Activated naive CD8-positive, alpha-beta T cell treated with anti-CD3 and anti-CD28 coated beads, Interleukin-2, amount 50 U/mL, for 16 hours (primary cell): ENCODE results near the gene NPTXR.

Experiments used
- DNase-seq: peaks from one replicate; pipeline ENCODE4 v3.0.0-alpha.2; 2020; ENCODE audit warnings: low read depth, low spot score

NPTXR gene

GRCh38 chr22:38853196-38853651 lies 9.4 kb upstream of the NPTXR start:
- DNase-seq: no peak

GRCh38 chr22:38852522-38852921 lies 8.7 kb upstream of the NPTXR start:
- no peak for DNase-seq

GRCh38 chr22:38850941-38851849 lies 7.4 kb upstream of the NPTXR start:
- no peak for DNase-seq

GRCh38 chr22:38850399-38850798 lies 6.6 kb upstream of the NPTXR start:
- DNase-seq: no peak

GRCh38 chr22:38849811-38850210 lies 6.0 kb upstream of the NPTXR start:
- no peak for DNase-seq

GRCh38 chr22:38846412-38846811 lies 2.6 kb upstream of the NPTXR start:
- DNase-seq: no peak

GRCh38 chr22:38845004-38845740 lies 1.3 kb upstream of the NPTXR start:
- no peak for DNase-seq

GRCh38 chr22:38844315-38845003 lies 631 bp upstream of the NPTXR start:
- DNase-seq: no peak

- no peak for DNase-seq
Measured at GRCh38 chr22:38843201-38843656, 599 bp downstream of the NPTXR start.

- no peak for DNase-seq
Measured at GRCh38 chr22:38842512-38843200, 1.2 kb downstream of the NPTXR start.

- DNase-seq: no peak
Measured at GRCh38 chr22:38841635-38842034, 2.2 kb downstream of the NPTXR start.

- no peak for DNase-seq
Measured at GRCh38 chr22:38841211-38841610, 2.6 kb downstream of the NPTXR start.

GRCh38 chr22:38840129-38840528 lies 3.7 kb downstream of the NPTXR start:
- DNase-seq: no peak

GRCh38 chr22:38839686-38840085 lies 4.1 kb downstream of the NPTXR start:
- no peak for DNase-seq

GRCh38 chr22:38837414-38837928 lies 6.4 kb downstream of the NPTXR start:
- no peak for DNase-seq

- no peak for DNase-seq
Measured at GRCh38 chr22:38835888-38836301, 7.9 kb downstream of the NPTXR start.

GRCh38 chr22:38834991-38835390 lies 8.8 kb downstream of the NPTXR start:
- no peak for DNase-seq

GRCh38 chr22:38834215-38834953 lies 9.4 kb downstream of the NPTXR start:
- DNase-seq: no peak

GRCh38 chr22:38833061-38833460 lies 10.8 kb downstream of the NPTXR start:
- no peak for DNase-seq
